PFSK-1 (cell line): ENCODE measurements around the gene TMOD3.

Experiments used
- FOXP2 ChIP-seq: optimal IDR thresholded peaks from 2 replicates; pipeline ENCODE3; 2011; ENCODE audit warnings: borderline replicate concordance, control low read depth, inconsistent platforms; ENCODE audit not compliant: insufficient read depth; ENCODE audit errors: extremely low read length, extremely low read depth
- POLR2AphosphoS5 ChIP-seq: IDR thresholded peaks from 2 replicates; pipeline ENCODE4 v1.6.1; 2012; ENCODE audit warnings: low read depth, mild to moderate bottlenecking, control low read depth, low read length, moderate library complexity
- REST ChIP-seq, 2 experiments: IDR thresholded peaks; 2 replicates each; pipeline versions ENCODE4 v1.6.1 to v1.8.0; 2011 to 2012; ENCODE audit warnings: low read depth in 2 of 2, low read length in 2 of 2, control low read depth in 1 of 2, inconsistent platforms in 1 of 2, mild to moderate bottlenecking in 1 of 2, moderate library complexity in 1 of 2; ENCODE audit not compliant: insufficient read depth in 1 of 2
- SIN3A ChIP-seq: IDR thresholded peaks from 2 replicates; pipeline ENCODE4 v1.6.1; 2012; ENCODE audit warnings: mild to moderate bottlenecking, low read length, moderate library complexity, borderline replicate concordance; ENCODE audit not compliant: insufficient read depth
- TAF1 ChIP-seq: IDR thresholded peaks from 2 replicates; pipeline ENCODE4 v1.6.1; 2012; ENCODE audit warnings: low read length, control low read depth, borderline replicate concordance; ENCODE audit not compliant: insufficient read depth

GRCh38 chr15:51796847-51797401, 32.5 kb upstream of the TMOD3 start:
- no peak for TF ChIP-seq POLR2AphosphoS5
- no peak for TF ChIP-seq REST (IDR thresholded peaks at IDR 0.05; ENCODE audit: insufficient read depth in 1 of 2, low read depth in 2 of 2, low read length in 2 of 2)
- no peak for TF ChIP-seq SIN3A
- no peak for TF ChIP-seq TAF1
- TF ChIP-seq FOXP2, result no peak
